AG20443 (cell line): ENCODE measurements around the gene SULT1B1.
"Not testable (repeated sequence)": the region's sequence is repeated elsewhere in the genome, so short reads cannot be mapped to it uniquely, and the experiment has no call there.

Experiments
- DNase-seq: peaks from one replicate; pipeline ENCODE4 v3.0.0; 2012; ENCODE audit warnings: low spot score, mixed read lengths

SULT1B1 gene

DNA sequence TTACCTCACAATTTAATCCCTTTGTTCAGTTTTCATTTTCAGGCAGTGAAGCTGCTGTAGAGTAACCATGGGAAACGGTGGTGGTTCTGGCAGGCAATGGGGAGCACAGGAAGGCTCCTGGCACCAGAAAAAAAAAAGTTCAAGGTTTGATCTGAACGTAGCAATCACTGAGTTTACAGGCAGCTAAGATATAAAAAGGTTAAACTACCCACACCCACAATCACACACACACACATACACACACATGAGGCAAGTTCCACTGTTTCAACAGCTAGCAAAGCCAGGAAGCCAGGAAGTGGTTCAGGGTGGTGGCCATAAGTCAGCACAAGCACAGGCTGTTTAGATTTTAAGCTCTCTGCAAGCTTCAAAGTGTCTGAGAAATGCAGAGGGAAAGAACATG, at the start of gene SULT1B1:
Gene SULT1B1 (minus strand): TSS at position 166 of the 400 bp plus-strand sequence. CDS start 5,403 bp downstream, outside the sequence.
- DNase-seq: peak; percentile 11

GRCh38 chr4:69800599-69800998, 40.2 kb upstream of the SULT1B1 start:
- DNase-seq: peak; percentile 35

DNA sequence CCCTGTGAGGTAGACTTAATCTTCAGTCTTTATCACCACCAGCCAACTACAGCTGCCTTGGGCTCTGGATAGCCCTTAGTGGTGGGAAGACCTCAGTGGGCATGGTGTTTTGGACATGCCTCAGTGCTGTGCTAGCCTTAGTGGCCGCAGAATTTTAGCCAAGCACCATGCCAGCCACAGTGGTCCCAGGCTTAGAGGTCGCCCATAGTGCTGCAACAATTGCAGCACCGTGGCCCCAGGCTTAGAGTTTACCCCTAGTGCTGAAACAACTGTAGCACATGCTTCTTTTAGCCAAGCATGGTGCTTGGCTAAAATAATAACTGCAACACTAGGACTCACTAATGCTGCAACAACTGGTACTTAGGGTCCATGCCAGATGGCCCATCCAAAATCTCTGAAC, 38.9 kb upstream of the SULT1B1 start:
- DNase-seq: no peak

GRCh38 chr4:69793732-69794131, 33.3 kb upstream of the SULT1B1 start:
- DNase-seq: no peak

DNA sequence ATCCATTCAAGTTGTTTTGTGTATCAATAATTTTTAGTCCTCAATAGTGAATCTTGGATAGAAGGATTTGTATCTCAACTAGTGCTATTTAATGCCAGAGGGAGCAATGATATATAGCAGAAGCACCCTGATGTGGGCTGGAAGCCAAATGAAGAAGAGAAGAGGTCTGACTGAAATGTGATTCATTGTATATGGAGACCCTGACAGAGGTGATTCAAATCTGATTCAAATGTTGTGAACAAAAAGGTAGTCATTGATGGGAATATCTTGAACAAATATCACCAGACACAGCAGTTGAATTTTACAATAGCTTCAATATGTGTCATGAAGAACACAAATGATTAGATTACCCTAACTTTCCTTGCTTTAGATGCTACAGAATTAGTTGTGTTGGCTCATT, 27.5 kb upstream of the SULT1B1 start:
- DNase-seq: no peak

GRCh38 chr4:69786547-69786946, 26.1 kb upstream of the SULT1B1 start:
- no peak for DNase-seq

DNA sequence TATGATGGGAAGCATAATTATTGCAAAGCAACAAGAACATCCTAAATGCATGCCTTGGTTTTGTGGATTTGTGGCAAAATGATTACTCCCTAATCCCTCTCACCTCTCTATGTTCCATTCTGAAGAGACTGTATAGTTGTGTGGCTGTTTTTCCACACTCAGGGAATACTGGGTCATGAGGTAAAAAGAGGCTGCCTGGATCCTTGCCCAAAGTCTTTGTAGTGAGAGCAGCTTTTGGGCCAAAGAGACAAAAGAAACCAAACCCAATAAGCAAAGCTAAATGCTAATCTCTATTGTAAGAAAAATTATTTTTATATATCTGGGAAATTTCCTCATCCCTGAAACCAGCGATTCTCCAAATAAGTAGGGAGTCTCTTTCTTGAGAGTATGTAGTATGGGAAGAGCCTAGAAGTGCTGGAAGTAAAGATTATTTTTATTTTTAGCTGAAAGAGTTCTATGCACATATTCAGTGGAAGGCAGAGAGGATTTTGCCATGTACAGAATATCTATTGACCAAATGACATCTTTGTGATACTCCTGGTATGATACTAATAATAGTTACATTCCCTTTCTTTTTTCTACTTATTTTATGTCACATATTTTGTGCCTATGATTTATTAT, 24.9 kb upstream of the SULT1B1 start:
- no peak for DNase-seq

GRCh38 chr4:69782651-69783310, 22.4 kb upstream of the SULT1B1 start:
- DNase-seq: no peak

DNA sequence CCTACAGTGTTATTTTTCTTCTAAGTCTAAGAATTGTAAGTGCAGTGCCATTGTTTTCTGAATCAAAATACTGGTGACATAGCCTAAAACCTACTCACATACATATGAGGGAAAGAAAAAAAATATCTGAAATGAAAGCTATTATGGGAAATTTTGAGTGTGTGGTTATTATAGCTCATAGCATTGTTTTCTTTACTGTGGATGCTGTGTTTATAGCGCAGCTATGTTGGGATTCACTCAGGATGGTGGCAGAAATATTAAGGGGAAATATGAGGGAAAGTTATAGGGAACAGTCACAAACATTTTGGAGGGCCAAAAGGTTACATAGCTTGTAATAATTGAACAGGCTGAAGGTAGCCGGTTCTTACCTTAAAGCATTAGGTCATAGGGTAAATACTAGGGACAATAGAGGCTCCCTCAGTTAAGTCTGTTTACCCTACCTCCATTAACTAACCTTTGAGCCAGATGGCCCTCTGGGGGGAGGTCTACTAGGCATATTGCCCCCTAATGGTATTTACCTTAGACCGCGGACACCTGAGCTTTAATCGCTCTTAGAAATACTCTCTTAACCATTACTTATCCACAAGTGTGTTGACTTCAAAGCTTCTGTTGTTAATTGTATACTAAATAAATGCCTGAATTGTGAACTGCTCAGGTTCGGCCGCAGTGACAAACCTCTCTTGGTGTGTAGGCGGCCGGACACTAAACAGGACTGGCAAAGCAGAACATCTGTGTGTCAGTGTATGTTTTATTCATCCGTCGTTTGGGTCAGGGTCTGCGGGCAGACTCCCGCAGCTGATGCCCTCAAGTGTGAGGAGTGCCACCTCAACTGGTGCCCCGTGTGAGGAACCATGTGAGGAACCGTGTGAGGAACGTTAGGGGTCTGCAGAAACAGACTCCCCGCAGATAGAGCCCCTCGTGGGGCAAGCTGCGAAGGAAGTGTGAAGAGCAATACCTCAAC, 21.3 kb upstream of the SULT1B1 start:
- DNase-seq: no peak

DNA sequence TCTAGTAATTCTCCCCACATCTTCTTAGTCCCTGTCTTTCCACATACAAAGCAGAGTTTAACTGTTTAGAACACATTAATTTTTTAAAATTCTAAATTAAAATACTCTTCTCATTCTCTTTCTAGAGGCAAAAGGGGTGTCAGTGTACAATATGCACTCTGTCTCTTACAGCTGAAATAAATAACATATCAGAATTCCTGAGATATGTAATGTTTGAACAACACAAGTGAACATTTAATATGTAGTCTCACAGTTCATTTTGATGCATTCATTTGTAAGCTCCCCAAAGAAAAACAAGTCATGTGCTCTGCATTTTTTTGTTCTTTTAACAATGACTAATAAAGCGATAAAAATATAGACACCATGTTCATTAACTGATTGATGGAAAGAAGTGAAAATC, 19.7 kb upstream of the SULT1B1 start:
- no peak for DNase-seq

- DNase-seq: no peak
These were observed 16.3 kb upstream of the SULT1B1 start for GRCh38 chr4:69776696-69777095.

- no peak for DNase-seq
These were observed 15.0 kb upstream of the SULT1B1 start for GRCh38 chr4:69775321-69775867.

GRCh38 chr4:69773484-69773883, 13.1 kb upstream of the SULT1B1 start:
- no peak for DNase-seq

DNA sequence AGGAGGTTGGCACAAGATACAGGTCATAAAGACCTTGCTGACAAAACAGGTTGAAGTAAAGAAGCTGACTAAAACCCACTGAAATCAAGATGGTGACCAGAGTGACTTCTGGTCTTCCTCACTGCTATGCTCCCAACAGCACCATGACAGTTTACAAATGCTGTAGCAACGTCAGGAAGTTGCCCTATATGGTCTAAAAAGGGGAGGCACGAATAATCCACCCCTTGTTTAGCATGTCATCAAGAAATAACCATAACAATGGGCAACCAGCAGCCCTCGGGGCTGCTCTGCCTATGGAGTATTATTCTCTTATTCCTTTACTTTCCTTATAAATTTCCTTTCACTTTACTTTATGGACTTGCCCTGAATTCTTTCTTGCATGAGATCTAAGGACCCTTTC, 8.1 kb upstream of the SULT1B1 start:
- not testable (repeated sequence) for DNase-seq

DNA sequence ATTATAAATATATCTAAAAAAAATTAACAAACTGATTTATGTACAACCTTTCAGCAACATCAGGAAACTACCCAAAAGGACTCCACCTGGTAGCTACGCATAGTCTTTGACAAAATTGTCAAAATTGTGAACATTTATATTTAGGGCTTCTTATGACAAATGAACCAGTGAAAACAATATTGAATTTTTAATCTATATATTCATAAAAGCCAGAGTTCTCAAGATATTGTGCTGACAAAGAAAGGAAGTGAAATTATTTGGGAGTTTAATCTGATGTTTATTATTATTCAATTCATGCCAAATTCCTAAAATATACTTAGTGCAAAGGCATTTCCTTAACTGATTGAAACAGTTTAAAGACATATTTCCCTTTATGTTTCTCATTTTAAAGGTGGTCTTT, 5.3 kb upstream of the SULT1B1 start:
- no peak for DNase-seq

DNA sequence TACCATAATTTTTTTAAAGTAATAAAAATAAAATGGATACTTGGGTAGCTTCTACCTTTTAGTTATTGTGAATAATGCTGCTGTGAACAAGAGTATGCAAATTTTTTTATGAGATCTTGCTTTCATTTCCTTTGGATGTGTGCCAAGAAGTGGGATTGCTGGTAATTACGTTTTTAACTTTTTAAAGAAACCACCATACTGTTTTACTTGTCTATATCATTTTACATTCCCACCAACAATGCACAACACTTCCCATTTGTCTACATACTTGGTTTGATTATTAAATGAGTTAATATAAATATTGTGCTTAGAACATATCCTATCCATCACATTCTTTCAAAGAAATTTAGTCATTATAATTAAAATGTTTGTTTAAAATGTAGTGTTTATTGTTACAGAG, 3.9 kb upstream of the SULT1B1 start:
- no peak for DNase-seq

DNA sequence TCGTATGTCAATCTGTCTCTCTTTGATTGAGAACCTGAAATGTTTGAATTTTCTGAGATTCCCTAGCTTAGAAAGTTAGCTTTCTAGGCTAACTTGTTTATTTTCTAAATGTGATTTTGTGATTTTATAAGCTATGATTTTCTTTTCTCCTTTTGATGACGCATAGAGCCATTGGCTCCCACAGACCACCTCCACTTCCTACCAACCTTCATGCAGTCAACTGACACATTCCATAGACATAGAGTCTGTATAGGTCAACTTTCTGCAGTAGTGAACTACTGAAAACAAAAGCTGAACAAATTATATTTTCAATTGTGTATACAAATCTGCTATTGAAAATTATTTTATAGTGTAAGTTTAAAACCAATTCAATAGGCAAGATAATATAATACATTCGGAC, 2.8 kb upstream of the SULT1B1 start:
- DNase-seq: no peak

- DNase-seq: no peak
These were observed 1.2 kb downstream of the SULT1B1 start for GRCh38 chr4:69759189-69759604.

- no peak for DNase-seq
These were observed 3.0 kb downstream of the SULT1B1 start for GRCh38 chr4:69757464-69757863.

- DNase-seq: no peak
These were observed 5.4 kb downstream of the SULT1B1 start for GRCh38 chr4:69754926-69755580.

DNA sequence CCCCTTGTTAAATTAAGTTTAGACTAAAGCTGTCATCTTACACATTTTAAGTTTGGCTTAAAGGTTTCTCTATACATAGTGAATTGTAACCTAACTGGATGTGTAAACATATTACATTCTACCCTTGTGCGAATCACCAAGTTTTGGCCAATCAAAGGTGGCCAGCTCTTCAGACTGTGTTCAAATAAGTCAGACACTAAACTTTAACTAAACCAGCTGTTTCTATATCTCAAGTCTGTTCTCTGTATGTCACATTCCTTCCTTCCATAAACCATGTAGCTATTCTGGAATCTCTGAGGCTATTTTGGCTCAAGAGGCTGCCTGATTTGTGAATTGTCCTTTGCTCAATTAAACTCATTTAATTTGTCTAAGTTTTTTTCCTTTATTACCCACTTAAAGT, 6.7 kb downstream of the SULT1B1 start:
- no peak for DNase-seq

DNA sequence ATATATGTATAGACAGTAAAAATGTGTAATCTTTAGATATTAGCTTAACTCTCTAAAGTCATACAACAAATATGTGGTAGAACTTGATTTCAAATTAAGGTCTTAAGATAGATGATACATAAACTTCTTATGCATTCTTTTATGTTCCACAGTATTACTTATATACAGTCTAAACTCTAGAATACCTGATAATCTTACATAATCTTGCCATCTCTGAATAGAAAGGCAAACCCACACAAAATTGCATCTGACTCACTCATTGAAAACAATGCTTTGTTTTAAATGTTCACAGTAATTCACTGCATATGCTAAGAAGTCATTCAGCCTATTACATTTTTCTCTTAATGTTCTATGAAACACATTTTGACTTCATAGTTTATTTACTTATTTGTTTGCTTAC, 10.1 kb downstream of the SULT1B1 start:
- DNase-seq: no peak
